Hematopoietic multipotent progenitor cell treated with erythropoietin and hydrocortisone succinate and interleukin-3 and kit ligand, for 15 days (in vitro differentiated cells): ENCODE results near the gene IRF6.
"Not testable (repeated sequence)": the region's sequence is repeated elsewhere in the genome, so short reads cannot be mapped to it uniquely, and the experiment has no call there.

Experiments used
- DNase-seq: peaks from one replicate; pipeline ENCODE4 v3.0.0-alpha.2; 2015; ENCODE audit warnings: low spot score

The IRF6 gene

DNA sequence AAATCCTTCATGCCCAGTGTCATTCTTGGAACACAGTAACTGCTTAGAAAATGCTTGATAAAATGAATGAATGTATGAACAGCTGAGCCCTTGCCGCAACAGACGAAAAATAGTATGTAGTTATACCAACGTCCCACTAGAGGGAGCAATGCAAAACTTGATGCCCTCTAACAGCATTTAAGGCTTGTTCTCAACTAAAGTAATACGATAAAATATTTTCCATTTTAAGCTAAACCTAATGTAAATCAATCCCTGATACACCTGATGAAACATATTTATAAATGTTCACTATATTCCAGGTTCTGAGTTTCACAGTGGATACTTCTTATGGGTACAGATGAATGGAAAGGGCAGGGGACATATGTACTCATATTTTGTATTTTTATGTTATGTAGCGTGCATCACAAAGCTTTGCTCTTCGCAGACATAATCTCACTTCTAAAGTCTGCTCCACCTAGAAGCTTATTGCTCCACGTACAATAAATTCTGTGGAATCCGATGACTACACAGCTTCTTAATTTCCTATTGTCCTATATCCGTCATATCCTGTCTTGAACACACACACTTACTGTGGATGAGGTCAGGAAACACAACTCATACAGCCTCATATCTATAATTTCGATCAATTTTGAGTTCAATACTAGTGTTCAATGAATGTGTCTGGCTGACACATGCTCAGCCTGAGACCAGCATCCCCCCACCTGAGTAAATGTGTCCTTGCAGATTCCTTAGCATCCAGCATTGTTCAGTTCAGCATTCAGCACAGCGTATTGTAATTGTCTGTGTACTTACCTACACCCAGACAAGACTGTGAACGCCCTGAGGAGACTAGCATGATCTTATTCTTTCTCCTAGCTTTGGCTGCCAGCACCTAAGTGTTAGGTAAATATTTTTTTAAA lies 17.4 kb upstream of the IRF6 start:
- peak; percentile 72 for DNase-seq

GRCh38 chr1:209822706-209823105 lies 16.8 kb upstream of the IRF6 start:
- no peak for DNase-seq

GRCh38 chr1:209820986-209821385 lies 15.0 kb upstream of the IRF6 start:
- no peak for DNase-seq

DNA sequence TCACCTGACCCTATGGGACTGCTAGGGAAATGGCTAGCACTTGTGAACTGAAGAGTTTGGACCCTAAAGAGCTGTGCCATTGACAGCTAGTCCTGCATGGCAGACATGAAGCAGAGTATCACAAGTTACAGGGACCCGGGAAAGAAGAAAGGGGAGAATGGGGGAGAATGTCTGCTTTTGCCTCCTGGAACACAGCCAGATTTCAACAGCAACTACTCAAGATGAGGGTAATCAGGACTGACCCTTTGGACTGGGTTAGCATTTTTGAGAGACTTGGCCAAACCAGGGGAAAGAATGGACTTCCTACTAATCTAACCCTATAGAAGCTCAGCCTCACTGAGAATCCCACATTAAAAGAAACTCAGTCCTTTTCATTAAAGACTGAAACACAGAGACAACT lies 13.1 kb upstream of the IRF6 start:
- no peak for DNase-seq

- DNase-seq, result no peak
Measured at GRCh38 chr1:209817691-209818090, 11.7 kb upstream of the IRF6 start.

DNA sequence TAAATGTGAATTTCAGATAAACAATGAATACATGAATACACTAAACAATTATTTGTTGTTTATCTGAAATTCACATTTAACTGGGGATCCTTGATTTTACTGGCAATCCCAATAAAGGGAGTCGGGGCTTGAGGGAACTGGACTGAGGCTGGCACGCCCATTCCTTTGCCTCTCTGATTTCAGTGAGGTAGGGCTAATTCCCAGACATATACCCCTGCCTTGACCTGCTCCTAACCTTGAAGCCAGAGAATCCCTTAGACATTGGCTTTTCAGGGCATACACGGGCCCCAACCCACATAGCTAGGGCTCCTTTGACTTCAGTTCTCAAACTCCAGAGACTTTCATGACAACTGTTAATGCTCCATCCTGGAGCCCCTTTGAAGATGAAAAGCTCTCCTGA lies 11.0 kb upstream of the IRF6 start:
- no peak for DNase-seq

DNA sequence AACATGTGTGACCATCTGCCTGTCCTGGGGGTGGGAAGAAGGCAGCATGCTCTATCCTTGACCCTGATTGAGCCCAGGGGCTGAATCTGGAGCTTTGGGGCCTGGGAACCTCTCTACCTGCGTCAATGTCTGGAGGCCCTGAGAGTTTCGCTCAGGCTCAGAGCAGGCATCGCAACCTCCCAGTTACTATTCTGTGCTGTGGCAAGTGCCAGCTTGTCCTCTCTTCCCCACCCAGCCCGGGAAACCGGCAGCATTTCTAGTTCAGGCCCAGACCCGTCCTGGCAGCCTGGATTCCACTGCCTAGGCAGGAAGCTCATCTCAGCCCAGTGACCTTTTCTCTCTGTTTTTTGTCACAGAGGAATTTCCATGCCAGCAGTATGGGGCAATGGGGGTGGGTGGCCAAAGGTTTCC lies 10.0 kb upstream of the IRF6 start:
- DNase-seq, result no peak

- no peak for DNase-seq
Measured at GRCh38 chr1:209815490-209815889, 9.5 kb upstream of the IRF6 start.

GRCh38 chr1:209813902-209814301 lies 8.0 kb upstream of the IRF6 start:
- no peak for DNase-seq

- no peak for DNase-seq
Measured at GRCh38 chr1:209810783-209811182, 4.8 kb upstream of the IRF6 start.

DNA sequence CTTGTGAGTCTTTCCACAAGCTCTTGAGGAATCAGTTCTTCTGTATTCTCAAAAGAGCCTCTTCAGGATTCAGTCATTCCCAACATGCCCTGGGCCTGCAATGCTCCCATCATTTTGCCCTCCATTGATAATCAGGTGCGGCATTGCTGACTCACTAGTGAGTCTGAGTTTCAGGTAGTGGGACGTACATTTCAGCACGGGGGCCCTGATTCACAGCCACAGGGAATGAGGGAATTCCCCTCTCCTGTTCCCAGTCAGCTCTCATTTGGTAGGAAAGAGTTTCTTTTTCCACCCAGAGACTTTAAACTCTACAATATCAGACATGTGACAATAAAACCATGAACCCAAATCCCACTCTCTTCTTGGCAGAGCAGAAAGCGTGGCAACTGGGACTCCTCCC lies 3.7 kb upstream of the IRF6 start:
- DNase-seq, result no peak

DNA sequence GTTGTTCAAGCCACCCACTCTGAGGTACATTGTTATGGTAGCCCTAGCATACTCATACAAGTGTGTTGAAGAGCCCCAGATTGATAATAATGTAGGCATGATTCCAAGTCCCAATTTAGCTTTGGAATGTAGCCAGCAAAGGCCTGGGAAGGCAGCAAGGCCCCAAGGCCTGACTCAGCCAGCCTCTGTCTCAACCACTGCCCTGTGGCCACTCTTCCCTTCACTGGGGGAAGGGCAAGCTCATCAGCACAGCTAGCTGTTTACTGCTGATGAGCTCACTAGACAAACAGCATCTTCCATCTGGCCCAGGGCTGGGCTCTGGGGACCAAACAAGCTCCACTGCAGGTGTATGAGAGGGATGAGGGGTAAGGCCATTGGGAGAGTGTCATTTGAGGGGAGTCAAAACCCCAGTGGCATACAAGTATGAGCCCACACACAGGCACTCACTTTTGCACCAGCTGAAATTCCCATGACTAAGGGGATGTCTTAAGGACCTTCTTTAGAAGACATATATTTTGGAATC lies 2.2 kb upstream of the IRF6 start:
- peak; percentile 59 for DNase-seq

DNA sequence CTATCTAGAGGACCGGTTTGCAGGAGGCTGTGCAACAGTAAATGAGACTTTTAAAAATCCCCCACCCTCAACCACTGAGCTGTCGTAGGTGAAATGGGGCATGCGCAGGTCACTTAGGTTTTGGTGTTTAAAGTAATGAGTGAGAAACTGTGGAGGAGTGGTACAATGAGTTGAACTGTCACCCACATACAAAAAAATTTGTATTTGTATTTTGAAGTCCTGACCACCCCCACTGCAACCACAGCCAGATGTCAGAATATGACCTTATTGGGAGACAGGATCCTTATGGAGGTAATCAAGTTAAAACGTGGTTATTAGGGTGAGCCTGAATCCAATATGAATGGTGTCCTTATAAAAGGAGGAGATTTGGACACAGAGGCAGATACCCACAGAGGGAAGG lies 1.6 kb upstream of the IRF6 start:
- no peak for DNase-seq

DNA sequence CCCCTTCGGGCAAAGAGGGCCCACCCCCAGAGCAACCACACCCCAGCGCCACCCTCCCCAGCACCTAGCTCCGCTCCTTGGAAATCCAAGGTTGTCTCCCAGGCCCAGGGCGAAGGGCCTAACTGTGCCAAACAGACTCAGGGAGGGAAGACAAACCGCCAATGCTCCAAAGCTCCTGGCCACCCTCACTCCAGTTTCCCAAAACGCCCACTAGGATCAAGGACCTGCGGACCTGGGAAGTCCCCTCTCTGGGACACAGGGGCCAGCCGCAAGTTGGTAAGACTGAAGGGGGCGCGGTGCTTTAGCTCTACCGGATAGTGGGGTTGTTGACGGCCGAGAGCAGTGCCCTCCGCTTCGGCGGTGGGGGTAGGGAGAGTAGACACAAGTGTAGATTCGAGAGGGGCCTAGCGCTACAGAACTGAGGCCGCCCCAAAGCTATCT lies 581 bp downstream of the IRF6 start:
- DNase-seq, result no peak

DNA sequence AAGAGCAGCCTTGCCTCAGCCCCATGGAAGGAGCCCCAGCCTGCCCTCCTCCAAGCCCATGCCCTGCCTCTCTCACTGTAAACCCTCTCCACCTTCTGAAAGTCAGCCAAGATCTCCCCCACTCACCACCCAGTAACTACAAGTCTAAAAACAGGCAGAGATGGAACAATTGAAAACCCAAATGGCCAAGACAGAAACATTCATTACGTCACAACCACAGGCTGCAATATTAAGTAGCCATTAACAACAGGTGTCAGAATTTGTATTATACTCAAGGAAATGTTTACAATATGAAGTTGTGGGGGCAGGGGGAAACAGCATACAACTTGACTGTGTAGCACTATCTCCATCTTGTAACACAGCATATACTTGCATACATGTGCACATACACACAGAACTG lies 2.4 kb downstream of the IRF6 start:
- no peak for DNase-seq

- no peak for DNase-seq
Measured at GRCh38 chr1:209802780-209803152, 3.2 kb downstream of the IRF6 start.

DNA sequence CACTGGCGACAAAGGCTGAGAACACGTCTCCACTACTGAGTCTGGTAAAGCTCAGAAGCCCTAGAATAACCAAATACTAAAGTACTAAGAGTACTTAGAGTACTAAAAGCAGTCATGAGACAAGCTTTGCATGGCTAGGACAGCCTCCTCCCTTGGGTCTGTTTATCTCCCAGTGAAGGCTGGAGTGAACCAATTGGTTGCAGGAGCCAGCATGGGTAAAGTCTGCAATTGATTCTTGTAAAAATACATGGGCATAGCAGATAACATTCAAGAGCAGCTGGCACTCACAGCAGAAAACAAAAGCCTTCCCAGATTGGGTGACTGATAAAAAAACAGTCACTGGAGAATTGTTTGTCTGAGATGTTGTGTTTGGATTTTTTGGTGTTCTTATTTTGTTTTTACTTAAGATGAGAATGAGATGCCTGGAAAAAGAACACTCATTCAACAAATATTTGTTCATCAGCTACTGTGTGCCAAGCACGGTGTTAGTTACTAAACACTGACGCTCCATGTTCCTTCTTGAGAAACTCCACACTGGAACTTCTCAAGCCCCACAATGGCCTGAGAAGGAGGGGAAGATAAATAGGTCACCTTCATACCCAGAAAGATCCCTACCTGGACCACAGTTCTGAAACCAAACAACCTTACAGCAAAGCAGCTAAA lies 3.7 kb downstream of the IRF6 start:
- peak; percentile 62 for DNase-seq

- no peak for DNase-seq
Measured at GRCh38 chr1:209800984-209801834, 4.7 kb downstream of the IRF6 start.

- no peak for DNase-seq
Measured at GRCh38 chr1:209797978-209798639, 7.8 kb downstream of the IRF6 start.

DNA sequence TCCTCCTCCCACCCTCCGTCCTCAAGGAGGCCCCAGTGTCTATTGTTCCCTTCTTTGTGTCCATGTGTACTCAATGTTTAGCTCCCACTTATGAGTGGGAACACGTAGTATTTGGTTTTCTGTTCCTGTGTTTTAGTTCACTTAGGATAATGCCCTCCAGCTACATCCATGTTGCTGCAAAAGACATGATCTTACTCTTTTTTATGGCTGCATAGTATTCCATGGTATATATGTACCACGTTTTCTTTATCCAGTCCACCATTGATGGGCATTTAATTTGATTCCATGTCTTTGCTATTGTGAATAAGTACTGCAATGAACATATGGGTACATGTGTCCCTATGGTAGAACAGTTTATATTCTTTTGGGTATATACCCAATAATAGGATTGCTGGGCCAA lies 12.2 kb downstream of the IRF6 start:
- DNase-seq, result not testable (repeated sequence)

DNA sequence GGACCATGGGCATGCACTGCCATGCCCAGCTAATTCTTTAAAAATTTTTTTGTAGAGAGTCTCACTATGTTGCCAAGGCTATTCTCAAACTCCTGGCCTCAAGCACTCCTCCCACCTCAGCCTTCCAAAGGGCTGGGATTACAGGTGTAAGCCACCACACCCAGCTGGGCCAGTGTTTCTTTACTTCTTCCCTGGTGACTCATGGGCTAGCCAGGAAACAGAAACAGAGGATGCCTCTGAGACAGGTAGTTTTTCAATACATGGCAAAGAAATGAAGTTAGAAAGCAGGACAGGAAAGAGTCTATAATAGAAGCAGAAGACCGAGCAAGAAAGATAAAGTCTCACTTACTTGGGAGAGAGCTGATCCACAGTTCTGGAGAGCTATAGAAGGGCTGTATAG lies 14.0 kb downstream of the IRF6 start:
- no peak for DNase-seq
